Nephron progenitor cell (in vitro differentiated cells): ENCODE results near the gene GPAT3.

ENCODE experiments used
- DNase-seq: peaks from one replicate; pipeline ENCODE4 v3.0.0; 2021
- H3K27ac Mint-ChIP-seq: 2 replicates; pipeline ENCODE4 v1.8.0; 2021; ENCODE audit warnings: mild to moderate bottlenecking, moderate library complexity, mixed read lengths
- H3K27me3 Mint-ChIP-seq: 2 replicates; pipeline ENCODE4 v1.8.0; 2021; ENCODE audit warnings: mild to moderate bottlenecking, low read depth, mixed read lengths; ENCODE audit not compliant: poor library complexity
- H3K36me3 Mint-ChIP-seq: 2 replicates; pipeline ENCODE4 v1.8.0; 2021; ENCODE audit warnings: low read depth, mixed read lengths
- H3K4me1 Mint-ChIP-seq: 2 replicates; pipeline ENCODE4 v1.8.0; 2021; ENCODE audit warnings: mixed read lengths
- H3K4me3 Mint-ChIP-seq: 2 replicates; pipeline ENCODE4 v1.8.0; 2021; ENCODE audit warnings: mild to moderate bottlenecking, moderate library complexity, mixed read lengths
- H3K9me3 Mint-ChIP-seq: 2 replicates; pipeline ENCODE4 v1.8.0; 2021; ENCODE audit warnings: mild to moderate bottlenecking, moderate library complexity, mixed read lengths
- TF ChIP-seq, protein P1 (sequence below): fragments of 200-600 bp; sonication (generic); IDR thresholded peaks from 2 replicates; pipeline ENCODE4 v1.5.0; 2021; ENCODE audit warnings: antibody characterized with exemption

The GPAT3 gene

DNA sequence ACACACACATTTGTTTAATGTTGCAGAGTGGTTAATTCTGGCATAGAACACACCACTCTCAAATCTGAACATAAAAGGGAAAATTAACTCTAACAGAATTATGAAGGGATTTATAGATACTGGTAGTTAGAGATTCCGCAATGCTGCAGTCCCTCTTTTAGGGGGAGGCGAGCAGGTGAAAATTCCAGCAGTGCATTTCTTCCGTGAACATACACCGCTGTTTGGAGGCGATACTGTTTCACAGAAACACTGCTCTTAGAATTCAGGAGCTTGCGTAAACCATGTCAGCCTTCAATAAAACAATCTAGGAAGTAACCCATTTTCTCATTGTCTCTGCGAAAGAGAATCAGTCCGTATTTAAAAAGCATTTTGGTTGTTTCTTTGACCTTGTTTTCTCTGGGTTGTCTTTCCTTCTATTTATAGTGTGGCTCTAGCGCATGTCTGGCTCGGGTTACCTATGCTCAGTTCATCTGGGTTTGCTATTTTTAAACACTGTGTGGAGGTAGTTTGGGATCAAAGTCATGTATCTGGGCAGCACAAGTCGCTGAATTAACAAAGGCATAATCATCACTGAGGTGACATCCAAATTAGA, 90.4 kb downstream of the GPAT3 start:
- TF ChIP-seq, protein P1, sequence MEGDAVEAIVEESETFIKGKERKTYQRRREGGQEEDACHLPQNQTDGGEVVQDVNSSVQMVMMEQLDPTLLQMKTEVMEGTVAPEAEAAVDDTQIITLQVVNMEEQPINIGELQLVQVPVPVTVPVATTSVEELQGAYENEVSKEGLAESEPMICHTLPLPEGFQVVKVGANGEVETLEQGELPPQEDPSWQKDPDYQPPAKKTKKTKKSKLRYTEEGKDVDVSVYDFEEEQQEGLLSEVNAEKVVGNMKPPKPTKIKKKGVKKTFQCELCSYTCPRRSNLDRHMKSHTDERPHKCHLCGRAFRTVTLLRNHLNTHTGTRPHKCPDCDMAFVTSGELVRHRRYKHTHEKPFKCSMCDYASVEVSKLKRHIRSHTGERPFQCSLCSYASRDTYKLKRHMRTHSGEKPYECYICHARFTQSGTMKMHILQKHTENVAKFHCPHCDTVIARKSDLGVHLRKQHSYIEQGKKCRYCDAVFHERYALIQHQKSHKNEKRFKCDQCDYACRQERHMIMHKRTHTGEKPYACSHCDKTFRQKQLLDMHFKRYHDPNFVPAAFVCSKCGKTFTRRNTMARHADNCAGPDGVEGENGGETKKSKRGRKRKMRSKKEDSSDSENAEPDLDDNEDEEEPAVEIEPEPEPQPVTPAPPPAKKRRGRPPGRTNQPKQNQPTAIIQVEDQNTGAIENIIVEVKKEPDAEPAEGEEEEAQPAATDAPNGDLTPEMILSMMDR: no peak
- Mint-ChIP-seq H3K27me3 (peaks cover 3% of the 10 kb centered on the region), H3K27ac (peak overlapping the region; percentile 47), H3K9me3 (peaks cover 31% of the 10 kb centered on the region), H3K4me1 (peaks cover 42% of the 10 kb centered on the region), H3K36me3 (peaks cover 7% of the 10 kb centered on the region), H3K4me3 (peak overlapping the region; percentile 4)
- DNase-seq: no peak

DNA sequence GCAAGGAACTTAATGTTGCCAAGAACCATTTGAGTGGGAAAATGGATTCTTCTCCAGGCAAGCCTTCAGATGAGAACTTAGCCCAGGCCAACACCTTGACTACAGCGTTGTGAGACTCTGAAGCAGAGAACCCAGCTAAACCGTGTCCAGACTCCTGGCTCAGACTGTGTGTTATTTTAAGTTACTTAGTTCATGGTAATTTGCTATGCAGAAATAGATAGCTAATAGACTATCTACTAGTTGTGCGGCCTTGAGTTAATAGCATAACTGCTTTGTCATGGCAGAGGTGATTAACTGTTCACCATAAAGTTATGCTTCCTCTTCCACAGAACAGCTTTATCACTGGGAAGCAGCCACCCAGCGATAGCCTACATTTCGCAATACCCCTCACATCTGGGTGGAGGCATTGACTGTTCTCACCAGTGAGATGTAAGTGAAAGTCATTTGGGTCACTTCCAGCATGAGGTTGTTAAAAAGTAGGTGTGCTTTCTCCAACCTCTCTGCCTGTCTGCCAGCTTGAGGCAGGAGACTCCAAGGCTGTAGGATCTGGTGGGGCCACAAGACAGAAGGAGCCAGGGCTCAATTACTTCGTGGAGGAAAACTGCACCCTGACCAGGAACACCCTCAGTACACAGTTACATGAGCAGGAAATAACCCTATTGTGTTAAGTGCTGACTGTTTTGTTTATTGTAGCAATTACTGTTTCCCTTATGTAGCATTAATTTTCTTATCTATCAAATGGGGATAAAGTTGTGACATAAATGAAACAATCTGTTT, 94.2 kb downstream of the GPAT3 start:
- H3K27me3 Mint-ChIP-seq: peaks cover 3% of the 10 kb centered on the region
- no peak for DNase-seq
- H3K9me3 Mint-ChIP-seq: no peaks in the 10 kb centered on the region
- no peaks in the 10 kb centered on the region for H3K36me3 Mint-ChIP-seq
- H3K4me3 Mint-ChIP-seq: no peak overlapping the region
- no peak overlapping the region for H3K27ac Mint-ChIP-seq
- TF ChIP-seq, protein P1: no peak
- H3K4me1 Mint-ChIP-seq: peaks cover 52% of the 10 kb centered on the region

DNA sequence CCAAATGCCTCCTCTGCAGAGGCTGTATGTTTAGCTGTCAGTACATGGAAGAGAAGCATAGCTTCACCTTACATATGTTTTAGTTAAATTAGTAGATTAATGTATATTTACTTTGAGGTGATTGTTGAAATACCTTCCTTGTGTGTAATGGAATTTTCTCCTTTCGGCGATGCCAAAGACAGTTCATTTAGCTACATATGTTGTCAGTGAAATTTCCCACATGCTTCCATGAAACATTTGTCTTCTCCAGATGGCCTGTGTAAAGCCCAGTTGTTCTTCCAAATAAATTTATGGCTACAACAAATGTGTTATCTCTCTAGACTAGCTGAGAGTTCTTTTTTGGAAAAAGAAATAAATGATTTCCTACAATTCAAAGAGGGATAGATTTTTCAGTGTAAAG, 95.2 kb downstream of the GPAT3 start:
- peaks cover 3% of the 10 kb centered on the region for H3K27me3 Mint-ChIP-seq
- no peak overlapping the region for H3K27ac Mint-ChIP-seq
- no peaks in the 10 kb centered on the region for H3K36me3 Mint-ChIP-seq
- H3K9me3 Mint-ChIP-seq: no peaks in the 10 kb centered on the region
- peaks cover 43% of the 10 kb centered on the region for H3K4me1 Mint-ChIP-seq
- H3K4me3 Mint-ChIP-seq: no peak overlapping the region
- TF ChIP-seq, protein P1: no peak
- no peak for DNase-seq

- TF ChIP-seq, protein P1: no peak
- H3K4me3 Mint-ChIP-seq: no peak overlapping the region
- H3K27me3 Mint-ChIP-seq: peaks cover 8% of the 10 kb centered on the region
- H3K9me3 Mint-ChIP-seq: peaks cover 4% of the 10 kb centered on the region
- H3K4me1 Mint-ChIP-seq: peaks cover 4% of the 10 kb centered on the region
- H3K36me3 Mint-ChIP-seq: no peaks in the 10 kb centered on the region
- H3K27ac Mint-ChIP-seq: peak overlapping the region; percentile 34
- no peak for DNase-seq
Measured at GRCh38 chr4:83636930-83637329, 101.0 kb downstream of the GPAT3 start.

GRCh38 chr4:83639849-83640493, 104.1 kb downstream of the GPAT3 start:
- H3K27me3 Mint-ChIP-seq: peaks cover 12% of the 10 kb centered on the region
- peaks cover 5% of the 10 kb centered on the region for H3K4me1 Mint-ChIP-seq
- TF ChIP-seq, protein P1: peak; percentile 79
- peaks cover 4% of the 10 kb centered on the region for H3K9me3 Mint-ChIP-seq
- H3K4me3 Mint-ChIP-seq: no peak overlapping the region
- DNase-seq: peak; percentile 61
- H3K27ac Mint-ChIP-seq: no peak overlapping the region
- H3K36me3 Mint-ChIP-seq: no peaks in the 10 kb centered on the region
